GM12878 (cell line): ENCODE results near the gene GSAP. TPM values are rescaled to one million over a fixed set of nuclear protein-coding genes. Genes with fewer than 3 reads are reported as not detected.

Experiments
- ATAC-seq: fragments of 200-7000 bp; cut with Tn5 transposase; 3 replicates; pipeline ENCODE4 v1.9.1; 2020; ENCODE audit warnings: mild to moderate bottlenecking, moderate library complexity
- BruUV-seq: library from RNA; stranded (reverse); fragments of 400-500 nt; replicated peaks from 2 replicates; lab custom pipeline; 2021; lab: Mats Ljungman, UMichigan
- CTCF ChIA-PET: fragments of 300-600 bp; sonication (Branson Sonifier 250); formaldehyde crosslinking; extraction: SDS; loops from one replicate; lab custom pipeline; 2021; ENCODE audit warnings: inconsistent platforms; lab: Yijun Ruan, JAX
- POLR2A ChIA-PET: fragments of 350-600 bp; formaldehyde crosslinking; extraction: SDS; loops from one replicate; lab custom pipeline; 2021; ENCODE audit warnings: inconsistent platforms; lab: Charles Lee
- RAD21 ChIA-PET: fragments of 300-600 bp; sonication (Branson Sonifier 250); formaldehyde crosslinking; loops from one replicate; lab custom pipeline; 2023; ENCODE audit warnings: antibody characterized with exemption; ENCODE audit not compliant: unreplicated experiment; lab: Charles Lee
- SMC1A ChIA-PET: fragments of 300-600 bp; sonication (Branson Sonifier 250); formaldehyde crosslinking; loops from one replicate; lab custom pipeline; 2023; ENCODE audit not compliant: unreplicated experiment, uncharacterized antibody; lab: Charles Lee
- DNase-seq: peaks from one replicate; pipeline ENCODE4 v3.0.0-alpha.2; 2011; ENCODE audit warnings: low read depth, low spot score
- FAIRE-seq: peaks from 3 replicates; lab custom pipeline; 2011; peaks lifted over from hg19 to GRCh38; lab: Jason Lieb, UNC
- H2AFZ ChIP-seq: 2 replicates; pipeline ENCODE4 v1.6.0; 2011; ENCODE audit warnings: low read depth, low read length, control low read depth; ENCODE audit not compliant: control insufficient read depth
- H3K27ac ChIP-seq: 2 replicates; pipeline ENCODE4 v1.5.1; 2011; ENCODE audit warnings: control low read depth; ENCODE audit not compliant: control insufficient read depth, insufficient read depth
- H3K27me3 ChIP-seq, 2 experiments: replicated peaks in 1 of 2; 2 replicates each; pipeline versions ENCODE4 v1.6.0 to v1.6.1; 2011; ENCODE audit warnings: low read length in 1 of 2; ENCODE audit not compliant: control insufficient read depth in 2 of 2, insufficient read depth in 2 of 2
- H3K36me3 ChIP-seq, 2 experiments: 2 replicates each; pipeline ENCODE4 v1.5.1; 2011; ENCODE audit warnings: low read length in 1 of 2; ENCODE audit not compliant: control insufficient read depth in 2 of 2, insufficient read depth in 2 of 2
- H3K4me1 ChIP-seq: 2 replicates; pipeline ENCODE4 v1.6.1; 2011; ENCODE audit warnings: mild to moderate bottlenecking, low read length, moderate library complexity, mixed read lengths; ENCODE audit not compliant: control insufficient read depth, insufficient read depth
- H3K4me2 ChIP-seq: 2 replicates; pipeline ENCODE4 v1.6.0; 2011; ENCODE audit warnings: control low read depth; ENCODE audit not compliant: control insufficient read depth, insufficient read depth
- H3K4me3 ChIP-seq: fragments of 200-600 bp; sonication (generic); 2 replicates; pipeline ENCODE4 v1.5.1; 2016
- H3K79me2 ChIP-seq: 2 replicates; pipeline ENCODE4 v1.6.0; 2011; ENCODE audit warnings: low read length; ENCODE audit not compliant: control insufficient read depth, insufficient read depth
- H3K9ac ChIP-seq: 2 replicates; pipeline ENCODE4 v1.8.0; 2011; ENCODE audit warnings: low read length, control low read depth, mixed read lengths; ENCODE audit not compliant: control insufficient read depth, insufficient read depth
- H3K9me3 ChIP-seq: replicated peaks from 3 replicates; pipeline ENCODE4 v1.5.1; 2011; ENCODE audit warnings: mild to moderate bottlenecking, low read length; ENCODE audit not compliant: control insufficient read depth, insufficient read depth
- H4K20me1 ChIP-seq: 2 replicates; pipeline ENCODE4 v1.6.0; 2011; ENCODE audit not compliant: control insufficient read depth, insufficient read depth
- ZNF384 ChIP-seq: IDR thresholded peaks from 2 replicates; pipeline ENCODE4 v1.6.1; 2012; ENCODE audit warnings: low read depth, mild to moderate bottlenecking, low read length, improper control_type of control experiment, borderline replicate concordance
- WGBS: methylation state at CpG from one replicate; pipeline ENCODE4 v1.1.6; 2016; ENCODE audit warnings: low lambda C conversion rate; ENCODE audit not compliant: insufficient replicate concordance, insufficient coverage; ENCODE audit errors: missing lambda C conversion rate; 5-methylcytosine and 5-hydroxymethylcytosine counted together
- in situ Hi-C: fragments of 300-500 bp; cut with MboI; formaldehyde crosslinking; loops from 9 replicates; pipeline ENCODE4 v1.14.3; 2018; ENCODE audit warnings: mixed read lengths
- intact Hi-C: fragments of 100-400 bp; cut with micrococcal nuclease; formaldehyde crosslinking; loops from one replicate; pipeline ENCODE4 v1.14.2; 2022; ENCODE audit not compliant: unreplicated experiment
- polyA plus RNA-seq, 11 experiments: library from polyadenylated mRNA; depleted of rRNA in 4 of 11; unstranded in 6 of 11; stranded (reverse) in 5 of 11; fragments of >200 nt; fragmentation: Nextera tagmentation in 4 of 11; fragmentation: Illumina TruSeq in 1 of 11; extraction: Ambion mirVana in 4 of 11; extraction: Trizol in 1 of 11; gene quantifications; 1 replicate in 1 of 11; 2 replicates in 10 of 11; pipeline versions ENCODE4 v1.2.1 to v1.2.3, GENCODE V29; 2011 to 2016; ENCODE audit warnings: inconsistent platforms in 2 of 11, missing spikeins in 2 of 11, low read depth in 1 of 11
- total RNA-seq, 4 experiments: library from RNA; depleted of rRNA in 3 of 4; stranded (reverse); fragments of >200 nt in 3 of 4; fragmentation: Illumina TruSeq in 1 of 4; extraction: Trizol in 1 of 4; gene quantifications; 2 replicates each; pipeline versions ENCODE4 v1.2.1 to v1.2.3, GENCODE V29; 2013 to 2021
- TF ChIP-seq, protein P1 (sequence below), 3 experiments: IDR thresholded peaks in 2 of 3; conservative IDR thresholded peaks in 1 of 3; 2 replicates each; pipeline ENCODE4 v1.5.1; 2011; ENCODE audit warnings: low read depth in 3 of 3, low read length in 3 of 3, mild to moderate bottlenecking in 3 of 3, control low read depth in 2 of 3, moderate library complexity in 2 of 3, inconsistent platforms in 1 of 3, mixed read lengths in 1 of 3; ENCODE audit not compliant: control insufficient read depth in 2 of 3, insufficient read depth in 1 of 3; ENCODE audit errors: extremely low read depth in 1 of 3

The GSAP gene
- total and polyA plus RNA-seq, 10 of the 15 experiments (the other 5 are each of a cell fraction or from before 2014, with no cell fraction given), result 6.6 to 38.1 (median 21.8) TPM

GRCh38 chr7:77426052-77426404 is 9.9 kb upstream of the GSAP start:
- Histone ChIP-seq H3K9me3 (no peaks in the 10 kb centered on the region), H3K4me3 (peak overlapping the region; percentile 54; the same call in 1 of the 2 replicates)
- in situ Hi-C loops, result no loop called here
- TF ChIP-seq, protein P1, sequence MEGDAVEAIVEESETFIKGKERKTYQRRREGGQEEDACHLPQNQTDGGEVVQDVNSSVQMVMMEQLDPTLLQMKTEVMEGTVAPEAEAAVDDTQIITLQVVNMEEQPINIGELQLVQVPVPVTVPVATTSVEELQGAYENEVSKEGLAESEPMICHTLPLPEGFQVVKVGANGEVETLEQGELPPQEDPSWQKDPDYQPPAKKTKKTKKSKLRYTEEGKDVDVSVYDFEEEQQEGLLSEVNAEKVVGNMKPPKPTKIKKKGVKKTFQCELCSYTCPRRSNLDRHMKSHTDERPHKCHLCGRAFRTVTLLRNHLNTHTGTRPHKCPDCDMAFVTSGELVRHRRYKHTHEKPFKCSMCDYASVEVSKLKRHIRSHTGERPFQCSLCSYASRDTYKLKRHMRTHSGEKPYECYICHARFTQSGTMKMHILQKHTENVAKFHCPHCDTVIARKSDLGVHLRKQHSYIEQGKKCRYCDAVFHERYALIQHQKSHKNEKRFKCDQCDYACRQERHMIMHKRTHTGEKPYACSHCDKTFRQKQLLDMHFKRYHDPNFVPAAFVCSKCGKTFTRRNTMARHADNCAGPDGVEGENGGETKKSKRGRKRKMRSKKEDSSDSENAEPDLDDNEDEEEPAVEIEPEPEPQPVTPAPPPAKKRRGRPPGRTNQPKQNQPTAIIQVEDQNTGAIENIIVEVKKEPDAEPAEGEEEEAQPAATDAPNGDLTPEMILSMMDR (IDR thresholded peaks at IDR 0.05 in 2 of 3, conservative IDR thresholded peaks at IDR 0.05 in 1 of 3; ENCODE audit: control insufficient read depth in 2 of 3, extremely low read depth in 1 of 3, insufficient read depth in 1 of 3, low read depth in 3 of 3, low read length in 3 of 3), result no peak
- peak; percentile 41 for TF ChIP-seq ZNF384
- TF ChIP-seq, all 136 proteins: peak for 1
- intact Hi-C loops, result loop anchor here (2.0 kb wide), 1 partner anchor 39 kb away; no protein-coding TSS in a partner anchor
- POLR2A ChIA-PET, result interaction anchor here (0.6 to 1.7 kb wide), 11 partner anchors 10 to 198 kb away, joined by 3 to 15 read pairs (median 4); partner anchors contain the start of gene GSAP
- H3K36me3 ChIP-seq, result no peaks in the 10 kb centered on the region
- peak overlapping the region; percentile 75; the same call in 1 of the 2 replicates for H3K4me2 ChIP-seq
- H4K20me1 ChIP-seq, result no peaks in the 10 kb centered on the region
- H3K27ac ChIP-seq, result peak overlapping the region; percentile 78
- peak; percentile 90 for ATAC-seq
- FAIRE-seq, result no peak
- CTCF ChIA-PET, result interaction anchor here (0.6 to 6.3 kb wide), 6 partner anchors 9 to 179 kb away, joined by 3 to 59 read pairs (median 4); partner anchors contain the start of gene GSAP
- 2% methylated on average over 5 of the region's 5 CpGs for WGBS
- peak overlapping the region; percentile 54 for H3K9ac ChIP-seq
- RAD21 ChIA-PET, result interaction anchor here (0.7 to 4.9 kb wide), 11 partner anchors 9 to 133 kb away, joined by 3 to 32 read pairs (median 4); partner anchors contain the start of gene GSAP
- no peak for DNase-seq
- SMC1A ChIA-PET, result interaction anchor here (0.6 to 6.7 kb wide), 22 partner anchors 10 to 179 kb away, joined by 3 to 68 read pairs (median 4); partner anchors contain the start of gene GSAP
- peak overlapping the region; percentile 53 for H2AFZ ChIP-seq
- no peaks in the 10 kb centered on the region for H3K27me3 ChIP-seq
- peaks cover 27% of the 10 kb centered on the region for H3K4me1 ChIP-seq
- no TSS peak for BruUV-seq
- no peaks in the 10 kb centered on the region for H3K79me2 ChIP-seq
